Loucy (cell line): ENCODE results near the gene DNAJC16.

Source experiments
- H2AFZ ChIP-seq: fragments of 200-600 bp; sonication (generic); 2 replicates; pipeline ENCODE4 v1.6.0; 2016; ENCODE audit warnings: antibody characterized with exemption, mild to moderate bottlenecking, low read length, moderate library complexity
- H3F3A ChIP-seq: fragments of 200-600 bp; 2 replicates; pipeline ENCODE4 v1.6.0; 2016; ENCODE audit warnings: antibody characterized with exemption, low read depth, mild to moderate bottlenecking
- H3K27me3 ChIP-seq: fragments of 200-600 bp; sonication (generic); 2 replicates; pipeline ENCODE4 v1.6.1; 2014; ENCODE audit warnings: low read length, mild to moderate bottlenecking; ENCODE audit not compliant: insufficient read depth, poor library complexity, severe bottlenecking
- H3K36me3 ChIP-seq: fragments of 200-600 bp; sonication (generic); 2 replicates; pipeline ENCODE4 v1.6.1; 2016; ENCODE audit warnings: low read length; ENCODE audit not compliant: insufficient read depth
- H3K4me1 ChIP-seq: fragments of 200-600 bp; sonication (generic); 2 replicates; pipeline ENCODE4 v1.5.1; 2014; ENCODE audit warnings: low read length, mild to moderate bottlenecking; ENCODE audit not compliant: insufficient read depth, poor library complexity, severe bottlenecking
- H3K4me2 ChIP-seq: fragments of 200-600 bp; sonication (generic); 2 replicates; pipeline ENCODE4 v1.6.0; 2014; ENCODE audit warnings: antibody characterized with exemption, low read length, low read depth, mild to moderate bottlenecking; ENCODE audit not compliant: poor library complexity, severe bottlenecking
- H3K4me3 ChIP-seq: fragments of 200-600 bp; sonication (generic); 2 replicates; pipeline ENCODE4 v1.5.1; 2014; ENCODE audit warnings: low read length, mild to moderate bottlenecking, mixed read lengths; ENCODE audit not compliant: poor library complexity, severe bottlenecking
- H3K79me2 ChIP-seq: fragments of 200-600 bp; sonication (generic); 2 replicates; pipeline ENCODE4 v1.6.1; 2014; ENCODE audit warnings: low read length; ENCODE audit not compliant: insufficient read depth
- H3K9ac ChIP-seq: fragments of 200-600 bp; sonication (generic); 2 replicates; pipeline ENCODE4 v1.6.0; 2014; ENCODE audit warnings: mild to moderate bottlenecking, low read depth, low read length, moderate library complexity; ENCODE audit not compliant: poor library complexity, severe bottlenecking
- H3K9me2 ChIP-seq: fragments of 200-600 bp; sonication (generic); replicated peaks from 2 replicates; pipeline ENCODE4 v1.6.1; 2016; ENCODE audit warnings: low read depth, low read length, mixed read lengths
- H3K9me3 ChIP-seq: fragments of 200-600 bp; sonication (generic); 2 replicates; pipeline ENCODE4 v1.6.1; 2014; ENCODE audit warnings: mild to moderate bottlenecking, antibody characterized with exemption, low read length, low read depth; ENCODE audit not compliant: insufficient read depth
- H4K20me1 ChIP-seq: fragments of 200-600 bp; sonication (generic); 2 replicates; pipeline ENCODE4 v1.6.0; 2014; ENCODE audit warnings: antibody characterized with exemption, low read length, mild to moderate bottlenecking; ENCODE audit not compliant: insufficient read depth, poor library complexity, severe bottlenecking
- CTCF ChIP-seq: fragments of 200-600 bp; sonication (generic); conservative IDR thresholded peaks from 2 replicates; pipeline ENCODE4 v1.5.1; 2014; ENCODE audit warnings: mild to moderate bottlenecking, antibody characterized with exemption, low read length
- EZH2phosphoT487 ChIP-seq: fragments of 200-600 bp; IDR thresholded peaks from 2 replicates; pipeline ENCODE4 v1.6.1; 2018; ENCODE audit warnings: antibody characterized with exemption, mild to moderate bottlenecking, moderate library complexity, borderline replicate concordance

Gene DNAJC16

GRCh38 chr1:15557594-15557993 is 30.9 kb downstream of the DNAJC16 start:
- H3K9me3 ChIP-seq, result no peaks in the 10 kb centered on the region
- no peak overlapping the region for H3K4me2 ChIP-seq
- H3K9me2 ChIP-seq, result no peaks in the 10 kb centered on the region
- H3F3A ChIP-seq, result no peaks in the 10 kb centered on the region
- TF ChIP-seq CTCF, result no peak
- no peak for TF ChIP-seq EZH2phosphoT487
- H3K4me3 ChIP-seq, result no peak overlapping the region
- H3K4me1 ChIP-seq, result no peaks in the 10 kb centered on the region
- H3K79me2 ChIP-seq, result no peaks in the 10 kb centered on the region
- H3K9ac ChIP-seq, result no peak overlapping the region
- no peak overlapping the region for H2AFZ ChIP-seq
- no peaks in the 10 kb centered on the region for H4K20me1 ChIP-seq
- no peaks in the 10 kb centered on the region for H3K27me3 ChIP-seq
- H3K36me3 ChIP-seq, result no peaks in the 10 kb centered on the region

- Histone ChIP-seq H4K20me1 (no peaks in the 10 kb centered on the region), H3K4me3 (no peak overlapping the region), H3K9ac (no peak overlapping the region), H3K36me3 (no peaks in the 10 kb centered on the region), H3K27me3 (no peaks in the 10 kb centered on the region), H3F3A (no peaks in the 10 kb centered on the region), H3K4me1 (no peaks in the 10 kb centered on the region), H3K9me2 (no peaks in the 10 kb centered on the region), H3K4me2 (no peak overlapping the region), H3K9me3 (no peaks in the 10 kb centered on the region), H3K79me2 (no peaks in the 10 kb centered on the region), H2AFZ (no peak overlapping the region)
- no peak for TF ChIP-seq EZH2phosphoT487
- TF ChIP-seq CTCF, result no peak
Measured at GRCh38 chr1:15558516-15558915, 31.9 kb downstream of the DNAJC16 start.

- no peaks in the 10 kb centered on the region for H3F3A ChIP-seq
- no peaks in the 10 kb centered on the region for H4K20me1 ChIP-seq
- H3K9me3 ChIP-seq, result no peaks in the 10 kb centered on the region
- H2AFZ ChIP-seq, result no peak overlapping the region
- no peak for TF ChIP-seq CTCF
- no peak for TF ChIP-seq EZH2phosphoT487
- no peaks in the 10 kb centered on the region for H3K9me2 ChIP-seq
- no peak overlapping the region for H3K4me3 ChIP-seq
- no peak overlapping the region for H3K4me2 ChIP-seq
- H3K79me2 ChIP-seq, result no peaks in the 10 kb centered on the region
- H3K36me3 ChIP-seq, result peaks cover 5% of the 10 kb centered on the region; the same call in 1 of the 2 replicates
- no peaks in the 10 kb centered on the region for H3K4me1 ChIP-seq
- no peaks in the 10 kb centered on the region for H3K27me3 ChIP-seq
- H3K9ac ChIP-seq, result no peak overlapping the region
Measured at GRCh38 chr1:15559189-15559810, 32.7 kb downstream of the DNAJC16 start.
